Gastroesophageal sphincter (tissue), 4 donors: ENCODE measurements around the gene ELP4. TPM values are rescaled to one million over a fixed set of nuclear protein-coding genes. Genes with fewer than 3 reads are reported as not detected.

ENCODE experiments used
- ATAC-seq: fragments of 150-250 bp; one replicate; pipeline ENCODE4 v1.9.1; 2016; ENCODE audit warnings: mild to moderate bottlenecking, moderate library complexity
- H3K27ac ChIP-seq, 4 donors: fragments of 200-600 bp; sonication (generic) in 3 of 4; 1 replicate in 3 of 4; 2 replicates in 1 of 4; pipeline ENCODE4 v1.5.1; 2016 to 2019
- H3K27me3 ChIP-seq: fragments of 200-600 bp; sonication (generic); one replicate; pipeline ENCODE4 v1.5.1; 2019
- H3K36me3 ChIP-seq, 2 donors: fragments of 200-600 bp; sonication (generic); one replicate each; pipeline ENCODE4 v1.5.1; 2019; ENCODE audit warnings: control low read depth in 1 of 2
- H3K4me1 ChIP-seq, 3 donors: fragments of 200-600 bp; sonication (generic); 1 replicate in 2 of 3; 2 replicates in 1 of 3; pipeline ENCODE4 v1.5.1; 2016 to 2019; ENCODE audit warnings: control low read depth in 2 of 3
- H3K4me3 ChIP-seq, 2 donors: fragments of 200-600 bp; sonication (generic); one replicate each; pipeline ENCODE4 v1.5.1; 2019; ENCODE audit warnings: mild to moderate bottlenecking in 1 of 2, moderate library complexity in 1 of 2
- H3K9me3 ChIP-seq, 3 donors: fragments of 200-600 bp; sonication (generic); one replicate each; pipeline ENCODE4 v1.5.1; 2017 to 2019; ENCODE audit warnings: control low read depth in 2 of 3
- CTCF ChIP-seq, 4 experiments: fragments of 200-600 bp in 2 of 4; fragments of 450-650 bp in 2 of 4; sonication (generic) in 1 of 4; IDR thresholded peaks; one replicate each; pipeline ENCODE4 v1.5.1; 2017 to 2019; ENCODE audit warnings: antibody characterized with exemption in 4 of 4, mild to moderate bottlenecking in 2 of 4, moderate library complexity in 2 of 4
- EP300 ChIP-seq: sonication (generic); formaldehyde crosslinking; IDR thresholded peaks from one replicate; pipeline ENCODE4 v1.6.1; 2017; ENCODE audit warnings: antibody characterized with exemption, mild to moderate bottlenecking
- POLR2A ChIP-seq, 2 donors: fragments of 450-650 bp; IDR thresholded peaks; one replicate each; pipeline ENCODE4 v1.6.1; 2017; ENCODE audit warnings: antibody characterized with exemption in 2 of 2, mild to moderate bottlenecking in 2 of 2, moderate library complexity in 1 of 2
- POLR2AphosphoS5 ChIP-seq: sonication (generic); formaldehyde crosslinking; IDR thresholded peaks from one replicate; pipeline ENCODE4 v1.6.1; 2017; ENCODE audit warnings: antibody characterized with exemption
- WGBS, 2 donors: methylation state at CpG; one replicate each; pipeline ENCODE4 v1.1.5; 2018; ENCODE audit warnings: low coverage in 1 of 2; 5-methylcytosine and 5-hydroxymethylcytosine counted together
- total RNA-seq, 4 donors: library from RNA; depleted of rRNA; stranded (reverse); fragments of >200 nt; gene quantifications; one replicate each; pipeline ENCODE4 v1.1.0, GENCODE V29; 2016

ELP4 gene
- total RNA-seq, 4 donors from 2014 or later, result 20.6 to 33.8 (median 31.6) TPM

- WGBS, 2 donors, result 6 to 10% methylated on average over 2 to 3 of the region's 13 CpGs
- Histone ChIP-seq H3K4me1 (peaks cover 0 to 41% (median 19%) of the 10 kb centered on the region in 3 donors), H3K27me3 (peaks cover 100% of the 10 kb centered on the region), H3K27ac (no peak overlapping the region), H3K9me3 (no peaks in the 10 kb centered on the region), H3K4me3 (no peak overlapping the region), H3K36me3 (no peaks in the 10 kb centered on the region)
- TF ChIP-seq EP300, result no peak
- no peak for TF ChIP-seq POLR2AphosphoS5
- TF ChIP-seq POLR2A (IDR thresholded peaks at IDR 0.05), result no peak
- TF ChIP-seq CTCF (IDR thresholded peaks at IDR 0.05), result no peak
- no peak for ATAC-seq
Observed at GRCh38 chr11:31803813-31804311, 294.3 kb downstream of the ELP4 start.

- H3K9me3 ChIP-seq, result no peaks in the 10 kb centered on the region
- no peak overlapping the region for H3K4me3 ChIP-seq
- no peak overlapping the region for H3K27ac ChIP-seq
- 0% methylated on average over 3 of the region's 41 CpGs; no CpG with 5 or more reads in 1 of the 2 donors for WGBS, 2 donors
- H3K27me3 ChIP-seq, result peaks cover 100% of the 10 kb centered on the region
- ATAC-seq, result peak; percentile 13
- H3K36me3 ChIP-seq, result no peaks in the 10 kb centered on the region
- peaks cover 0 to 39% (median 13%) of the 10 kb centered on the region in 3 donors for H3K4me1 ChIP-seq
- no peak for TF ChIP-seq POLR2A (IDR thresholded peaks at IDR 0.05)
- no peak for TF ChIP-seq CTCF (IDR thresholded peaks at IDR 0.05)
- no peak for TF ChIP-seq EP300
- no peak for TF ChIP-seq POLR2AphosphoS5
Observed at GRCh38 chr11:31804312-31805036, 294.9 kb downstream of the ELP4 start.

GRCh38 chr11:31805037-31805628 lies 295.6 kb downstream of the ELP4 start:
- Histone ChIP-seq H3K27me3 (peaks cover 100% of the 10 kb centered on the region), H3K4me1 (peaks cover 0 to 39% (median 15%) of the 10 kb centered on the region in 3 donors), H3K9me3 (no peaks in the 10 kb centered on the region), H3K36me3 (no peaks in the 10 kb centered on the region), H3K4me3 (no peak overlapping the region), H3K27ac (no peak overlapping the region)
- no peak for TF ChIP-seq POLR2A (IDR thresholded peaks at IDR 0.05)
- no peak for ATAC-seq
- no CpG with 5 or more reads among the region's 51 CpGs for WGBS, 2 donors

DNA sequence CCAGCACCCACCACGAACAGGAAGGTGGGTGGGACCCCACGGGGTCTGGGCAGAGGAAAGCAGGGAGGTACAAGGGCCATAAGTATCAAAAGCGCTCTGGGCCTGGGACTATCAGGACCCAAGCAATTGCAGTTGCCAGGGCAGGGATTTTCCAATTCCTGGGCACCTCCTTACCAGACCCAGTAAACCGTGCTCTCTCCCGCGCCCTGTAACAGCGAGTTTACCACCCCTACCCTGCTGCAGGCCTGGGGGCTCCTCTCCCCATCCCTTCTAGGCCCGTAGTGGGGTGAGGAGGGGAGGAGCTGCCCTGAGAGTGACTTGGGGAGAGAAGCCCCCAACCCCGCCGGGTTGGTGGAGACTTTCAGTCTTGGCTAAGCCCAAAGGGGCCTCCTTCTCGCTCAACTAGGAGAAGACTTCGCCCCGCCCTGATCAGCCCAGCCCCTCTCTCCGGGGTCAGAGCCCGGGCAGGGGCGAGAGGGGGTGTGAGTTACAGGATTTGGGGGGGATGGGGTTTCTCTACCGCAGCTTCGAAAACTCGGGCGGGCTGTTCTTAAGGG lies 296.1 kb downstream of the ELP4 start:
- H3K27ac ChIP-seq, result no peak overlapping the region
- no peak for ATAC-seq
- WGBS, 2 donors, result no CpG with 5 or more reads among the region's 20 CpGs
- H3K4me3 ChIP-seq, result no peak overlapping the region
- no peak for TF ChIP-seq POLR2A (IDR thresholded peaks at IDR 0.05)
- no peak for TF ChIP-seq CTCF (IDR thresholded peaks at IDR 0.05)
- peaks cover 0 to 44% (median 20%) of the 10 kb centered on the region in 3 donors for H3K4me1 ChIP-seq
- no peaks in the 10 kb centered on the region for H3K36me3 ChIP-seq
- H3K9me3 ChIP-seq, result no peaks in the 10 kb centered on the region
- peaks cover 100% of the 10 kb centered on the region for H3K27me3 ChIP-seq

GRCh38 chr11:31806186-31806927 lies 296.8 kb downstream of the ELP4 start:
- Histone ChIP-seq H3K27me3 (peaks cover 100% of the 10 kb centered on the region), H3K27ac (no peak overlapping the region), H3K4me1 (peaks cover 0 to 51% (median 26%) of the 10 kb centered on the region in 3 donors), H3K4me3 (no peak overlapping the region), H3K36me3 (no peaks in the 10 kb centered on the region), H3K9me3 (no peaks in the 10 kb centered on the region)
- TF ChIP-seq POLR2A (IDR thresholded peaks at IDR 0.05), result no peak
- TF ChIP-seq CTCF (IDR thresholded peaks at IDR 0.05), result no peak
- no peak for TF ChIP-seq EP300
- no peak for TF ChIP-seq POLR2AphosphoS5
- WGBS, 2 donors, result 14% methylated on average over 1 to 4 of the region's 36 CpGs
- no peak for ATAC-seq
